Gastroesophageal sphincter (tissue), 4 donors: ENCODE measurements around the gene ADAM33. TPM values are rescaled to one million over a fixed set of nuclear protein-coding genes. Genes with fewer than 3 reads are reported as not detected.
A peak's percentile ranks its signal among the peaks of the same experiment; 100 is the strongest.

Experiments
- ATAC-seq: fragments of 150-250 bp; one replicate; pipeline ENCODE4 v1.9.1; 2016; ENCODE audit warnings: mild to moderate bottlenecking, moderate library complexity
- H3K27ac ChIP-seq, 4 donors: fragments of 200-600 bp; sonication (generic) in 3 of 4; 1 replicate in 3 of 4; 2 replicates in 1 of 4; pipeline ENCODE4 v1.5.1; 2016 to 2019
- H3K27me3 ChIP-seq: fragments of 200-600 bp; sonication (generic); one replicate; pipeline ENCODE4 v1.5.1; 2019
- H3K36me3 ChIP-seq, 2 donors: fragments of 200-600 bp; sonication (generic); one replicate each; pipeline ENCODE4 v1.5.1; 2019; ENCODE audit warnings: control low read depth in 1 of 2
- H3K4me1 ChIP-seq, 3 donors: fragments of 200-600 bp; sonication (generic); 1 replicate in 2 of 3; 2 replicates in 1 of 3; pipeline ENCODE4 v1.5.1; 2016 to 2019; ENCODE audit warnings: control low read depth in 2 of 3
- H3K4me3 ChIP-seq, 2 donors: fragments of 200-600 bp; sonication (generic); one replicate each; pipeline ENCODE4 v1.5.1; 2019; ENCODE audit warnings: mild to moderate bottlenecking in 1 of 2, moderate library complexity in 1 of 2
- H3K9me3 ChIP-seq, 3 donors: fragments of 200-600 bp; sonication (generic); one replicate each; pipeline ENCODE4 v1.5.1; 2017 to 2019; ENCODE audit warnings: control low read depth in 2 of 3
- EP300 ChIP-seq: sonication (generic); formaldehyde crosslinking; IDR thresholded peaks from one replicate; pipeline ENCODE4 v1.6.1; 2017; ENCODE audit warnings: antibody characterized with exemption, mild to moderate bottlenecking
- POLR2A ChIP-seq, 2 donors: fragments of 450-650 bp; IDR thresholded peaks; one replicate each; pipeline ENCODE4 v1.6.1; 2017; ENCODE audit warnings: antibody characterized with exemption in 2 of 2, mild to moderate bottlenecking in 2 of 2, moderate library complexity in 1 of 2
- POLR2AphosphoS5 ChIP-seq: sonication (generic); formaldehyde crosslinking; IDR thresholded peaks from one replicate; pipeline ENCODE4 v1.6.1; 2017; ENCODE audit warnings: antibody characterized with exemption
- WGBS, 2 donors: methylation state at CpG; one replicate each; pipeline ENCODE4 v1.1.5; 2018; ENCODE audit warnings: low coverage in 1 of 2; 5-methylcytosine and 5-hydroxymethylcytosine counted together
- total RNA-seq, 4 donors: library from RNA; depleted of rRNA; stranded (reverse); fragments of >200 nt; gene quantifications; one replicate each; pipeline ENCODE4 v1.1.0, GENCODE V29; 2016
- TF ChIP-seq, protein P1 (sequence below), 4 experiments: fragments of 200-600 bp in 2 of 4; fragments of 450-650 bp in 2 of 4; sonication (generic) in 1 of 4; IDR thresholded peaks; one replicate each; pipeline ENCODE4 v1.5.1; 2017 to 2019; ENCODE audit warnings: antibody characterized with exemption in 4 of 4, mild to moderate bottlenecking in 2 of 4, moderate library complexity in 2 of 4

ADAM33 gene, protein sequence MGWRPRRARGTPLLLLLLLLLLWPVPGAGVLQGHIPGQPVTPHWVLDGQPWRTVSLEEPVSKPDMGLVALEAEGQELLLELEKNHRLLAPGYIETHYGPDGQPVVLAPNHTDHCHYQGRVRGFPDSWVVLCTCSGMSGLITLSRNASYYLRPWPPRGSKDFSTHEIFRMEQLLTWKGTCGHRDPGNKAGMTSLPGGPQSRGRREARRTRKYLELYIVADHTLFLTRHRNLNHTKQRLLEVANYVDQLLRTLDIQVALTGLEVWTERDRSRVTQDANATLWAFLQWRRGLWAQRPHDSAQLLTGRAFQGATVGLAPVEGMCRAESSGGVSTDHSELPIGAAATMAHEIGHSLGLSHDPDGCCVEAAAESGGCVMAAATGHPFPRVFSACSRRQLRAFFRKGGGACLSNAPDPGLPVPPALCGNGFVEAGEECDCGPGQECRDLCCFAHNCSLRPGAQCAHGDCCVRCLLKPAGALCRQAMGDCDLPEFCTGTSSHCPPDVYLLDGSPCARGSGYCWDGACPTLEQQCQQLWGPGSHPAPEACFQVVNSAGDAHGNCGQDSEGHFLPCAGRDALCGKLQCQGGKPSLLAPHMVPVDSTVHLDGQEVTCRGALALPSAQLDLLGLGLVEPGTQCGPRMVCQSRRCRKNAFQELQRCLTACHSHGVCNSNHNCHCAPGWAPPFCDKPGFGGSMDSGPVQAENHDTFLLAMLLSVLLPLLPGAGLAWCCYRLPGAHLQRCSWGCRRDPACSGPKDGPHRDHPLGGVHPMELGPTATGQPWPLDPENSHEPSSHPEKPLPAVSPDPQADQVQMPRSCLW
- total RNA-seq, result 100 to 1,000 TPM in 1 of 4 donors, 10 to 100 TPM in 3; 15.9 to 105 (median 70.1) TPM

DNA sequence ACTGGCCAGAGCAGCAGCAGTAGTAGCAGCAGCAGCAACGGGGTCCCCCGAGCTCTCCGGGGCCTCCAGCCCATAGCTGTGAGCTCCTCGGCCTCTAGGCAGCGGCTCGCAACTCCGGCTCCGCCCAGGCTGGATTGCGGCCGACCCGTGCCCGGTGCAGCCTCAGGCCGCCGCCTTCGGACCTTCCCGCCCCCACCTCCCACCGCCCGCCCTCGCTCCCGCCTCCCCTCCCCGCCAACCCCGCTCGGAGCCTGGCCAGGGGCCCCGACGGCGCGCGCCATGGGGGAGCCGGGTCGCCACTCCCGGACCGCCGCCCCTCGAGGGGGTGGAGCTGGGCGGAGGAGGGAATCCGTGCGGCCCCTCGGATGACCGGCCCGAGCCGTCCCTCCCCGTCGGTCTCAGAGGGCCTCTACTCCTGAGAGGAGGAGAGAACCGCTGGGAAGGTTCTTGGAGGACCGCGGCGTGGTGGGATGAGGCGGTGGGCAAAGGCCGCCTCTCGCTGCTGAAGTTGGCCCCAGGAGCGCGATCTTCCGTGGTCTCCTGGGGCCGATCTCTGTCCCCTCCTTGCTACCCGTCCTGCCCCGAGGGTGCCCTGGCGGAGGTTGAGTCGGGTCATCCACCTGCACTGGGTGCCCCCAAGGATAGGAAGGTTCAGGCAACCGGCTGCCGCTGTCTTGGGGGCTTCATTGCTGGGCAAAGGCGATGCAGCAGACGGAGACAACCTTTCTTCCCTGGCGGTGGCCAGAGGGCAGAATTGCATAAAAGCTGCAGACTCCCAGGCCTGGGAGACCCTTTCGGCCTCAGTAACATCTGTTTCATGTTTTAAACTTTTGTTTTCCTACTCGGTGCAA is at the start of gene ADAM33:
TSS of gene ADAM33 (minus strand) at position 80 of the 851 bp plus-strand sequence. CDS start at position 74, 6 bp downstream.
- TF ChIP-seq EP300 (no peak), POLR2A (IDR thresholded peaks at IDR 0.05) (peak; percentile 24 to 41), POLR2AphosphoS5 (peak; percentile 28)
- TF ChIP-seq, protein P1, sequence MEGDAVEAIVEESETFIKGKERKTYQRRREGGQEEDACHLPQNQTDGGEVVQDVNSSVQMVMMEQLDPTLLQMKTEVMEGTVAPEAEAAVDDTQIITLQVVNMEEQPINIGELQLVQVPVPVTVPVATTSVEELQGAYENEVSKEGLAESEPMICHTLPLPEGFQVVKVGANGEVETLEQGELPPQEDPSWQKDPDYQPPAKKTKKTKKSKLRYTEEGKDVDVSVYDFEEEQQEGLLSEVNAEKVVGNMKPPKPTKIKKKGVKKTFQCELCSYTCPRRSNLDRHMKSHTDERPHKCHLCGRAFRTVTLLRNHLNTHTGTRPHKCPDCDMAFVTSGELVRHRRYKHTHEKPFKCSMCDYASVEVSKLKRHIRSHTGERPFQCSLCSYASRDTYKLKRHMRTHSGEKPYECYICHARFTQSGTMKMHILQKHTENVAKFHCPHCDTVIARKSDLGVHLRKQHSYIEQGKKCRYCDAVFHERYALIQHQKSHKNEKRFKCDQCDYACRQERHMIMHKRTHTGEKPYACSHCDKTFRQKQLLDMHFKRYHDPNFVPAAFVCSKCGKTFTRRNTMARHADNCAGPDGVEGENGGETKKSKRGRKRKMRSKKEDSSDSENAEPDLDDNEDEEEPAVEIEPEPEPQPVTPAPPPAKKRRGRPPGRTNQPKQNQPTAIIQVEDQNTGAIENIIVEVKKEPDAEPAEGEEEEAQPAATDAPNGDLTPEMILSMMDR (IDR thresholded peaks at IDR 0.05), result peak in 1 of 4 experiments; percentile 6
- peak within 1 kb of the TSS; percentile 73 to 96 (median 89) for H3K27ac ChIP-seq
- 32% methylated on average over 7 of the region's 65 CpGs; no CpG with 5 or more reads in 1 of the 2 donors for WGBS, 2 donors
- peaks cover 11% of the 10 kb centered on the region for H3K27me3 ChIP-seq
- H3K9me3 ChIP-seq, result no peaks in the 10 kb centered on the region
- peaks cover 0 to 72% (median 39%) of the 10 kb centered on the region in 3 donors for H3K4me1 ChIP-seq
- H3K4me3 ChIP-seq, result peak within 1 kb of the TSS; percentile 60 to 69
- peak; percentile 52 for ATAC-seq
- no peaks in the 10 kb centered on the region for H3K36me3 ChIP-seq

DNA sequence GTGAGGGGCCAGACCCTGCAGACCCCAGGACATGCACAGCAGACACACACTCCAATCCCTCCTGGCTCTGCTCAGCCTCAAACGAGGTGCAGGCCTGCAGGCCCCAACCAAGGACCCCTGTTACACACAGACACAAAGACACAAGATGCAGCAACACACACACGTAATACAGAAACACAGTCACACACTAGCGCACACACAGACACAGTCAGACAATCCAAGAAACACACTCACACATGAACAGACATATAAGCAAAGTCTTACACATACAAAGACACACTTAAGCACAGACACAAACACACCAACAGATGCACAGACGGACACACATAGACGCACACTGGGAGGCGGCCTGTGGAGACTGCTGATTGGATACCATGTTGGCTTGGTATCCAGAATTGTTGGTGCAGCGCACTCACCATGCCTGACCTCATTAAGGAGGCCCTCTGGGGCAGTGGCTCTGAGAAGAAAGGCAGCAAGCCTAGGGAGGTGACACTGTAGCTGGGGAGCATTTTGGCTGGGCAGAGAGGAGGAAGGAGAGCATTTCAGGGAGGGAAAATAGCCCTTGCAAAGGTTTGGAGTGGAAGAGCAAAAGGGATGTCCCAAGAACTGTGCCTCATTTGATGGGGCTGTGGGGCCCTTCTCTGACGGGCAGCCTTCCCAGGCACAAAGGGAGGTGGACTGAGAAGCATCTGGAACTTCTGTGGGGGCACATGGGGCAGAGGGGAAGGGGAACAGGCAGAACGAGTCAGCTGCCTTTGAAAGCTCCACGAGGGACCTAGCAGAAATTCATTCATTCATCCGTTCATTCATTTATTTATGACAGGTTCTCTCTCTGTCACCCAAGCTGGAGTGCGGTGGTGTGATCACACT is 49.2 kb upstream of the ADAM33 start:
- TF ChIP-seq POLR2A (IDR thresholded peaks at IDR 0.05) (no peak), EP300 (no peak), POLR2AphosphoS5 (no peak)
- peak overlapping the region in 2 of 4 donors; percentile 37 to 77 for H3K27ac ChIP-seq
- no peaks in the 10 kb centered on the region for H3K36me3 ChIP-seq
- peaks cover 61% of the 10 kb centered on the region for H3K27me3 ChIP-seq
- peaks cover 0 to 37% (median 11%) of the 10 kb centered on the region in 3 donors for H3K4me1 ChIP-seq
- no peaks in the 10 kb centered on the region for H3K9me3 ChIP-seq
- 87 to 93% methylated on average over 5 to 10 of the region's 12 CpGs for WGBS, 2 donors
- no peak for ATAC-seq
- H3K4me3 ChIP-seq, result no peak overlapping the region

DNA sequence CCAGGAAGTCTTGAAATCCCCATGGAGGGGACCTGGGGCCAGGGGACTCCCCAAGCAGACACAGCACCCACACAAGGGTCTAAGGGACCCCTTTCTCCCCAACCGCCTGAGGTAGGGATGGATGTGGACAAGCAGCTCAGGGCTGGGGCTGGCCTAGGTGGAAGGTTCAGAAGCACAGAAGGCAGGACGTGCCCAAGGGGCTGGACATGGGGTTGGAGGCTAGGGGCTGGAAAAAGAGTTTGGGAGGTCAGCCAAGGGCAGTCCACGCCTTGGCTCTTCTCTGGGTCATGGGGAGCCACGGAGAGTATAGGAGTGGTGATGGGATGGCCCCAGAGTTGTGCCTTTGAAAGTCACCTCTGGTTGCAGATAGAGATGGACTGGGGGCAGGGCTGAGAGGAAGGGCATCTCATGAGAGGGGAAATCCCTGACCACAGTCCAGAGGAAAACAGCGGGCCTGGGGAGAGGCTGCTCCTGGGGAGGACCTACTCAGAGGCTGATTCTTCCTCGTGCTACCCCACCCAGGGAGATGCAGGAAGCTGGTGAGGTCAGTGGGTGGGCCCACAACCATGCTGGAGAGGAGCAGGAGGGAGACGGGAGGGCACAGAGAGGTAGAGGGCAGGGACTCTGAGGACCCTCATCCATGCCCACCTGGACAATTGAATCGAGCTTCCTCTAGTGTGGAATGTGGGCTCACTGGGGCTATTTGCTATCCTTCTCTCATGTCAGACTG is 48.2 kb upstream of the ADAM33 start:
- no peak overlapping the region for H3K4me3 ChIP-seq
- H3K9me3 ChIP-seq, result no peaks in the 10 kb centered on the region
- TF ChIP-seq, protein P1 (IDR thresholded peaks at IDR 0.05), result no peak
- TF ChIP-seq EP300, result no peak
- TF ChIP-seq POLR2A (IDR thresholded peaks at IDR 0.05), result no peak
- no peak for TF ChIP-seq POLR2AphosphoS5
- H3K4me1 ChIP-seq, result peaks cover 0 to 33% (median 11%) of the 10 kb centered on the region in 3 donors
- H3K27me3 ChIP-seq, result peaks cover 66% of the 10 kb centered on the region
- 75 to 89% methylated on average over 2 to 4 of the region's 8 CpGs for WGBS, 2 donors
- no peaks in the 10 kb centered on the region for H3K36me3 ChIP-seq
- ATAC-seq, result no peak
- peak overlapping the region in 2 of 4 donors; percentile 33 to 37 for H3K27ac ChIP-seq

DNA sequence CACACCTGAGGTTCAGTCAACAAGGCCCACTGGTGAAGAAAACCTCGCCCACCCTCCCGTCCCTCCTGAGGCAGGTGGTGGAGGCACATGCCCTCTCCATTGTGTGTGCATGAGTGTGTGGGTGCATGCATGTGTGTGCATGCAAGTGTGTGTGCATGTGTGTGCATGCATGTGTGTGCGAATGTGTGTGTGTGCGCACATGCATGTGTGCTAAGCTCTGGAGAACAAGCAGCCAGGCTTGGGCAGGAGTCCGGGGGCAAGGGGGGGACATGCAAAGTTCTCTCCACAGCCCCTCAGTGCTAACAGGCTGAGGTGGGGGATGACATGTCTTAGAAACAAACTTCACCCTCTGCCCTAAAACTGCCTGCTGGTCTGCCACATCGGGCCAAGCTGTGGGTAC is 47.6 kb upstream of the ADAM33 start:
- Histone ChIP-seq H3K4me1 (peaks cover 0 to 33% (median 11%) of the 10 kb centered on the region in 3 donors), H3K27ac (peak overlapping the region in 1 of 4 donors; percentile 58)
- 80% methylated on average over 1 of the region's 6 CpGs; no CpG with 5 or more reads in 1 of the 2 donors for WGBS, 2 donors

More for the DNA sequence above, 47.6 kb upstream of the ADAM33 start:
- TF ChIP-seq POLR2AphosphoS5 (no peak), EP300 (no peak), POLR2A (IDR thresholded peaks at IDR 0.05) (no peak)
- TF ChIP-seq, protein P1 (IDR thresholded peaks at IDR 0.05), result no peak
- H3K4me3 ChIP-seq, result no peak overlapping the region
- H3K27me3 ChIP-seq, result peaks cover 66% of the 10 kb centered on the region
- no peak for ATAC-seq
- no peaks in the 10 kb centered on the region for H3K36me3 ChIP-seq
- H3K9me3 ChIP-seq, result no peaks in the 10 kb centered on the region
